ENCODE data around the gene WNK4. TPM values are rescaled to one million over a fixed set of nuclear protein-coding genes. Genes with fewer than 3 reads are reported as not detected.

Gene WNK4
- total and polyA plus RNA-seq, 11 donors, result 1.2 TPM; not detected in 10

DNA sequence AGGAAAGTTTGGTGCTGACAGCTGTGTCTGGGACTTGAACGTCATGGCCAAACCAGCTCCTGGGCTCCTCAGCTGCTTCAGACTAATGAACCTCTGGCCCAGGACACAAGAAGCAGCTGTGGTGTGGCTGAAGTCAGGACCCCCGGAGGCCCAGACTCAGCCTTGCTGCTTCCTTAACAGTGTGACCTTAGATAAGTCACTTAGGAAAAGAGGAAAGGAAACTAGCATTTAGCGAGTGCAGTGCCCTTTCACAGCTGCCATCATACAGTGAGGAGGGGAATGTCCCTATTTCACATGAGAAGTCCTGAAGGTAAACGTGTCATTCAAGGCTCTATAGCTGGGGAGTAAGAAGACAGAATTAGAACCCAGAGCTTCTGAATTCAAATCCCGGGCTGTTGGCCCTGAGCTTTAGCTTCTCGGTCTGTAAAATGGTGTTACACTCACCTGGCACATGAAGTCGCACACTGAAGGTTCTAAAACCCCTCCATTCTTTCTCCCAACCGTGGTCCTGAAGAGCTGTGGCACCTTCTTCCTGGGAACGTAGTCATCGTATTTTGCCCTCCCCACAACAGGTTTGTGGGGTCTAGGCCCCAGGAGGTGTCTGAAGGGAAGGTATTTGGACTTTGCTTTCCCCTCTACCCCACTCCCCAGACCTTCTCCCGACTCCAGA is 20.3 kb upstream of the WNK4 start:
- intact Hi-C loops (cut with DNase I), result loop anchor here in 6 of 10 donors (5.0 to 10.0 kb wide), 6 partner anchors 38 to 185 kb away; partner anchors contain the start of genes PSMC3IP (in 3 of the 6), RETREG3 (in 1 of the 6) and TUBG1 (in 1 of the 6)
- 40 to 44% (median 42%) methylated on average over 10 to 11 of the region's 11 CpGs for WGBS, 4 donors

DNA sequence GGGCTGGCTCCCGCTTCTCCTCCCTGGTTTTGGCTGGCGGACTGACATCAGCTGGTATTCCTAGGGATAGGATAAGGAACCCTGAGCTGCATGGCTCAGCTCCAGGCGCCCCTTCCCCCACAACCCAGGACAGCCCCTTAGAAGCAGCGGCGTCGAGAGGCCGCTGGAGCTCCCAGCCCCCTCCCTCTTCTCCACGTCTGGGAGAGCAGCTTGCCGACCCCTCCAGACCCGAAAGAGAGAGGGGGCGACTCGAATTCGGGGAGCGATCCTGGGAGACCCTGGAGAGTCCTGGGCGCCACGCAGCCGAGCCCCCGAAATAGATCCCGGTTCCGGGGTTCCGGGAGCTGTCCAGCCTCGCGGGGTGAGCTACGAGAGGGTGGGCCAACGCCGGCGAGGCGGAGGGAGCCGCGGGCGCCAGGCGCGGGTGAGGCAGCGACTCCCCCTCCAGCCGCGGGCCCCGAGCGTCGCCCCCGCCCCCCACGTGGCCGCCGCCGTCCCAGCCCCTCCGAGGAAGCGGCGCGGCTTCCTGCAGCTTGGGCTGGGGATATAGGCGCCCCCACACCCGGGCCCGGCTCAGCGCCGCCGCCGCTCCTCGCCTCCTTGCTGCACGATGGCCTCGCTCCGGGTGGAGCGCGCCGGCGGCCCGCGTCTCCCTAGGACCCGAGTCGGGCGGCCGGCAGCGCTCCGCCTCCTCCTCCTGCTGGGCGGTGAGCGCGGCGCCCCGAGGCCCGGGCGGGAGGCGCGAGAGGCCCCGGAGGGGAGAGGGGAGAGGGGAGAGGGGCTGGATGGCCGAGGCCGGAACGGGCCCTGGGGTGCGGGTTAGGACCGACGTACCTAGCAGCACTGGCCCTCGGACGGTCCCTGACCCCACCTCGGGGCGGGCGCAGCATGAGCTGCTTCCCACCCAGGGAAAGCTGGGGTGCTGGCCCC is 19.5 kb upstream of the WNK4 start, which contains the start of gene RAMP2:
TSS of gene RAMP2 (plus strand) at position 576 of the 930 bp plus-strand sequence. CDS start at position 611, 35 bp downstream.
- Histone ChIP-seq H3K9me3 (no peaks in the 10 kb centered on the region), H3K27me3 (peaks cover 0 to 27% (median 2%) of the 10 kb centered on the region in 9 donors), H3K4me3 (peak within 1 kb of the TSS; percentile 44 to 92 (median 70)), H3K36me3 (no peaks in the 10 kb centered on the region), H3K27ac (peak within 1 kb of the TSS; percentile 78 to 98 (median 90)), H3K4me1 (peaks cover 3 to 36% (median 16%) of the 10 kb centered on the region in 12 donors)
- ATAC-seq (peak in 3 of 4 donors; percentile 12 to 56 (median 52)), DNase-seq (peak in 3 of 5 donors; percentile 58 to 63 (median 60))
- intact Hi-C loops (cut with DNase I), result loop anchor here in 6 of 10 donors (5.0 to 10.0 kb wide), 6 partner anchors 39 to 186 kb away; partner anchors contain the start of genes PSMC3IP (in 3 of the 6), RETREG3 (in 1 of the 6) and TUBG1 (in 1 of the 6)
- TF ChIP-seq, protein P1, sequence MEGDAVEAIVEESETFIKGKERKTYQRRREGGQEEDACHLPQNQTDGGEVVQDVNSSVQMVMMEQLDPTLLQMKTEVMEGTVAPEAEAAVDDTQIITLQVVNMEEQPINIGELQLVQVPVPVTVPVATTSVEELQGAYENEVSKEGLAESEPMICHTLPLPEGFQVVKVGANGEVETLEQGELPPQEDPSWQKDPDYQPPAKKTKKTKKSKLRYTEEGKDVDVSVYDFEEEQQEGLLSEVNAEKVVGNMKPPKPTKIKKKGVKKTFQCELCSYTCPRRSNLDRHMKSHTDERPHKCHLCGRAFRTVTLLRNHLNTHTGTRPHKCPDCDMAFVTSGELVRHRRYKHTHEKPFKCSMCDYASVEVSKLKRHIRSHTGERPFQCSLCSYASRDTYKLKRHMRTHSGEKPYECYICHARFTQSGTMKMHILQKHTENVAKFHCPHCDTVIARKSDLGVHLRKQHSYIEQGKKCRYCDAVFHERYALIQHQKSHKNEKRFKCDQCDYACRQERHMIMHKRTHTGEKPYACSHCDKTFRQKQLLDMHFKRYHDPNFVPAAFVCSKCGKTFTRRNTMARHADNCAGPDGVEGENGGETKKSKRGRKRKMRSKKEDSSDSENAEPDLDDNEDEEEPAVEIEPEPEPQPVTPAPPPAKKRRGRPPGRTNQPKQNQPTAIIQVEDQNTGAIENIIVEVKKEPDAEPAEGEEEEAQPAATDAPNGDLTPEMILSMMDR (IDR thresholded peaks at IDR 0.05), result no peak
- peak in 1 of 2 donors; percentile 45 for TF ChIP-seq POLR2A (IDR thresholded peaks at IDR 0.05)
- 2 to 14% (median 3%) methylated on average over 10 to 92 of the region's 92 CpGs for WGBS, 4 donors

More for the DNA sequence above, 20.3 kb upstream of the WNK4 start:
- TF ChIP-seq POLR2A (IDR thresholded peaks at IDR 0.05), result no peak
- TF ChIP-seq, protein P1 (IDR thresholded peaks at IDR 0.05), result no peak
- peak overlapping the region in 11 of 12 donors; percentile 78 to 98 (median 90) for H3K27ac ChIP-seq
- peak overlapping the region in 11 of 12 donors; percentile 44 to 92 (median 74) for H3K4me3 ChIP-seq
- DNase-seq (peak in 1 of 5 donors; percentile 42), ATAC-seq (peak in 2 of 4 donors; percentile 19 to 20)
- H3K4me1 ChIP-seq, result peaks cover 3 to 41% (median 16%) of the 10 kb centered on the region in 12 donors
- no peaks in the 10 kb centered on the region for H3K9me3 ChIP-seq
- no peaks in the 10 kb centered on the region for H3K36me3 ChIP-seq
- peaks cover 0 to 27% (median 2%) of the 10 kb centered on the region in 9 donors for H3K27me3 ChIP-seq

DNA sequence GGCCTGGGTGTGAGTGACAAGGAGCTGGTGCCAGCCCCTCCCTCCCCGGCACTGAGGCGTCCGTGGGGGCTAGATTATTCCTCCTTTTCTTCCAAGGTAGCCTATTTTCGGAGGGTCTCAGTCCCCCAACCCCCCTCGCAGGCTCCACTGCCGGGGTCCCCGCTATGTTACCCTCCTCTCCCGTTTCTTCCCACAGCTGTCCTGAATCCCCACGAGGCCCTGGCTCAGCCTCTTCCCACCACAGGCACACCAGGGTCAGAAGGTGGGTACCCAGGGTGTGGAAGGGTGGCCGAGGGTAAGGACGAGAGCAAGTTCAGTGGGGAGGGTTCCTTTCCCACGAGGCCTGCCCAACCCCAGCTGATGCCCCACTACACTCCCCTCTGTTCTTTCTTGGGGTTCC is 18.8 kb upstream of the WNK4 start:
- Histone ChIP-seq H3K27me3 (peaks cover 0 to 27% (median 2%) of the 10 kb centered on the region in 9 donors), H3K27ac (peak overlapping the region; percentile 78 to 98 (median 90)), H3K36me3 (no peaks in the 10 kb centered on the region), H3K4me1 (peaks cover 3 to 36% (median 16%) of the 10 kb centered on the region in 12 donors), H3K4me3 (peak overlapping the region; percentile 44 to 92 (median 70)), H3K9me3 (no peaks in the 10 kb centered on the region)
- WGBS, 4 donors, result 32 to 44% (median 36%) methylated on average over 9 to 12 of the region's 12 CpGs
- TF ChIP-seq, protein P1 (IDR thresholded peaks at IDR 0.05), result no peak
- no peak for TF ChIP-seq POLR2A (IDR thresholded peaks at IDR 0.05)
- DNase-seq (no peak), ATAC-seq (no peak)
- intact Hi-C loops (cut with DNase I), result loop anchor here in 9 of 10 donors (2.0 to 10.0 kb wide), 10 partner anchors 13 to 187 kb away; partner anchors contain the start of genes PSMC3IP (in 3 of the 9), EZH1 (in 1 of the 9), RETREG3 (in 1 of the 9) and TUBG1 (in 1 of the 9)

All from heart left ventricle (tissue), 16 donors.